GM21576 (cell line): ENCODE data around the gene DOP1A.
"Not testable (repeated sequence)": the region's sequence is repeated elsewhere in the genome, so short reads cannot be mapped to it uniquely, and the experiment has no call there.

ENCODE experiments used
- ATAC-seq: cut with Tn5 transposase; IDR thresholded peaks from one replicate; pipeline ENCODE4 v1.9.1; 2021; ENCODE audit warnings: mild to moderate bottlenecking, moderate library complexity; ENCODE audit not compliant: unreplicated experiment

DOP1A gene

GRCh38 chr6:83138118-83138722 lies 70.7 kb downstream of the DOP1A start:
- ATAC-seq, result no peak

- ATAC-seq, result no peak
Measured at GRCh38 chr6:83138758-83139157, 71.3 kb downstream of the DOP1A start.

- ATAC-seq, result no peak
Measured at GRCh38 chr6:83151114-83151513, 83.6 kb downstream of the DOP1A start.

GRCh38 chr6:83152913-83153312 lies 85.4 kb downstream of the DOP1A start:
- no peak for ATAC-seq

GRCh38 chr6:83153883-83154521 lies 86.5 kb downstream of the DOP1A start:
- ATAC-seq, result no peak

- no peak for ATAC-seq
Measured at GRCh38 chr6:83155794-83156193, 88.3 kb downstream of the DOP1A start.

GRCh38 chr6:83160167-83160566 lies 92.7 kb downstream of the DOP1A start:
- ATAC-seq, result no peak

GRCh38 chr6:83167726-83168278 lies 100.3 kb downstream of the DOP1A start:
- ATAC-seq, result no peak

- no peak for ATAC-seq
Measured at GRCh38 chr6:83168556-83168955, 101.1 kb downstream of the DOP1A start.

- no peak for ATAC-seq
Measured at GRCh38 chr6:83169106-83169505, 101.6 kb downstream of the DOP1A start.

- ATAC-seq, result no peak
Measured at GRCh38 chr6:83169511-83169910, 102.0 kb downstream of the DOP1A start.

- ATAC-seq, result no peak
Measured at GRCh38 chr6:83176246-83176645, 108.8 kb downstream of the DOP1A start.

- ATAC-seq, result no peak
Measured at GRCh38 chr6:83180426-83180950, 113.0 kb downstream of the DOP1A start.

GRCh38 chr6:83182114-83182513 lies 114.6 kb downstream of the DOP1A start:
- ATAC-seq, result no peak

- no peak for ATAC-seq
Measured at GRCh38 chr6:83183082-83183828, 115.8 kb downstream of the DOP1A start.

GRCh38 chr6:83185096-83185495 lies 117.6 kb downstream of the DOP1A start:
- ATAC-seq, result no peak

GRCh38 chr6:83188501-83188900 lies 121.0 kb downstream of the DOP1A start:
- no peak for ATAC-seq

GRCh38 chr6:83190626-83191025 lies 123.2 kb downstream of the DOP1A start:
- no peak for ATAC-seq

- not testable (repeated sequence) for ATAC-seq
Measured at GRCh38 chr6:83191974-83192373, 124.5 kb downstream of the DOP1A start.

- ATAC-seq, result no peak
Measured at GRCh38 chr6:83192456-83192855, 125.0 kb downstream of the DOP1A start.

GRCh38 chr6:83192871-83193746 lies 125.6 kb downstream of the DOP1A start, which contains the start of the genes PGM3 and RWDD2A:
Gene PGM3, minus strand, starts transcription at chr6:83193265. Its CDS starts 2,253 bp downstream, at chr6:83191012.
Gene RWDD2A, plus strand, starts transcription at chr6:83193357. Its CDS starts 1,095 bp downstream, at chr6:83194452.
- ATAC-seq, result peak; percentile 95
